NCI-H446 (cell line): ENCODE measurements around the gene IFT57.
"Not testable (repeated sequence)": the region's sequence is repeated elsewhere in the genome, so short reads cannot be mapped to it uniquely, and the experiment has no call there.

Experiments
- DNase-seq, 2 experiments: peaks; one replicate each; lab custom pipeline; 2025; lab: John Stamatoyannopoulos, UW

IFT57 gene

DNA sequence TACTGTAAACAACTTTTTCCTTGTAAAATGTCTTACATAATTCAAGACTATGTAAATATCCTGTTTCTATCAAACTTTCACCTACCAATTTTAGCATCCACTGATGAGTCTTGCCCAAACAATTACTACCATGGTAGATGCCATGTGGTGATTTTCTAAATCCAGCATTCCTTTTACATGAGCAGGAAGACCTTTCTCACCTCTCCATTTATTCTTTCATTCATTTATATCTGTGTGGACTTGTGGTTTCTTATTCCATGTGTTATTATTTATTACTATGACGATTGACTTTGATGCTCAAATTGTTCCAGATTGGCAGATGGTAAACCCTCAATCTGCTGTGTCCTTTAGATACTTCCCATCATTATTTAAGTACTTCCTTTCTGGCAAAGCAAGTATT lies 62.4 kb downstream of the IFT57 start:
- no peak for DNase-seq

DNA sequence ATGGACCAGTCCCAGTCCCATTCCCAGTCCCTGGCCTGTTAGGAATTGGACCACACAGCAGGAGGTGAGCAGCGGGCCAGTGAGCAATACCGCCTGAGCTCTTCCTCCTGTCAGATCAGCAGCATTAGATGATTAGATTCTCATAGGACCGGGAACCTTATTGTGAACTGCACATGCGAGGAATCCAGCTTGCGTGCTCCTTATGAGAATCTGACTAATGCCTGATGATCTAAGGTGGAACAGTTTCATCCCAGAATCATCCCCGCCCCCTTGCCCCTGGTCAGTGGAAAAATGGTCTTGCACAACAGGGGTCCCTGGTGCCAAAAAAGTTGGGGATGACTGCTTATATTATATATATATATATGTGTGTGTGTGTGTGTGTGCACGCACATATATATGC lies 63.1 kb downstream of the IFT57 start:
- DNase-seq: no peak

DNA sequence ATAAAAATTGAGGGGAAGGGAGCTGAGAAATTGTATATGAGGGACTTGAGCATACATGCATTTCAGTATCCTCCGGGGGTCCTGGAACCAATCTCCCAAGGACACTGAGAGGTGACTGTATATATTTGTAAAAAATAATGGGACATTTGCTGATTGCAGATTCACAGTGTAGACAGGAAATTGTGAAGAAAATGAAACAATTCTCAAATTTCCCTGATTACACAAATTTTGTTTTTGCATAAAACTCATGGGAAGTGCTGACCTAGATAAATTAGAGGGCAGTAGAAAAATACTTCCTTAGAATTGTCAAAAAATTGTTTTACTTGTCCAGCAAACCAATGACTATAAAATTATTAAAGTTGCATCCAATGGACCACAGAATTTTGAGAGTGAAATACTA lies 64.0 kb downstream of the IFT57 start:
- DNase-seq: no peak

DNA sequence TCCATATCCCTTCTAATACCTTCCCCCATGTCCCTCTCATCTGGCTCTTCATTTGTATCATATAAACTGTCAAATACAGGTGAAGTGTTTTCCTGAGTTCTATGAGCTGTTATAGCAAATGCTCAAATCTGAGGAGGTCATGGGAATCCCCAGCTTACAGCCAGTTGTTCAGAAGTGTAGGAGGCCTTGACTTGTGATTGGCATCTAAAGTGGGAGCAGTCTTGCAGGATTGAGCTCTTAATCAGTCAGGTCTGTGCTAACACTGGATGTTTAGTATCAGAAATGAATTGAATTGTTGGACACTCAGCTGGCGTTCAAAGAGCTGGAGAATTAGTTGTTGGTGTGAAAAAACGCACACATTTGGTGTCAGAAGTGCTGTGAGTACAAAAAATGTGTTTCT lies 65.0 kb downstream of the IFT57 start:
- no peak for DNase-seq

DNA sequence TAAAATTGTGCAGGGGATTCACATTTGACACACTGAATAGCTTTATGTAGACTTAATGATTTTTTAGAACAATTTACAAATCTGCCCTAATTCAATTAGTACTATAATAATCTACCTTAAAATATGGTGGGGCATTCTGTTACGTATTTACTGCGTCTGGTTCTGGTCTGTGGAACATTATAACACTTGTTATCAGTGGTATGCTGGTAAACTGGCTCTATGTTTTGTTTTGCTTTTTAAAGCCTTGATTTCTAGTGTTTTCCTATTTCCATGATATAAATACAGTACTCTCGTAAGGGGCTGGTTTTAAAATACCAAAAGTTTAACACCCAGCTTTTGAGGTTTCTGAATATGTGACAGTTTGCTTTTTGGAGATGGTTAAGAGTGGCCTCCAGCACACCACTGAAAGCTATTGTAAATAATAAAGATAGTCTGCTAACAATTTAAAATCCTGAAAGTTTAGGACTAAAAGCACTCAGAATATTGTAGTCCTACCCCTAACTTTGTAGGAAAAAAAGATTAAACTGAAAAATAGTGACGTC lies 65.8 kb downstream of the IFT57 start:
- DNase-seq: no peak

DNA sequence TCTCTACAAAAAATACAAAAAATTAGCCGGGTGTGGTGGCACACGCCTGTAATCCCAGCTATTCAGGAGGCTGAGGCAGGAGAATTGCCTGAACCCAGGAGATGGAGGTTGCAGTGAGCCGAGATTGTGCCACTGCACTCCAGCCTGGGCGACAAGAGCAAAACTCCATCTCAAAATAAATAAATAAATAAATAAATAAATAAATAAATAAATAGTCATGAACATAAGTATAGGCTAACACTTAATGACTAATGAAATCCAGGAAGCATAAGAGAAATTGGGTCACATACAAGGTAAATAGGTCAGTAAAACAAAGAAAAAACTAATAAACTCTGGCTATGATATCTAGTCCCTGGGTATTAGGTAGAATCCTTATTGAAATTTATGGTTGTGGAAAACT lies 66.6 kb downstream of the IFT57 start:
- not testable (repeated sequence) for DNase-seq

DNA sequence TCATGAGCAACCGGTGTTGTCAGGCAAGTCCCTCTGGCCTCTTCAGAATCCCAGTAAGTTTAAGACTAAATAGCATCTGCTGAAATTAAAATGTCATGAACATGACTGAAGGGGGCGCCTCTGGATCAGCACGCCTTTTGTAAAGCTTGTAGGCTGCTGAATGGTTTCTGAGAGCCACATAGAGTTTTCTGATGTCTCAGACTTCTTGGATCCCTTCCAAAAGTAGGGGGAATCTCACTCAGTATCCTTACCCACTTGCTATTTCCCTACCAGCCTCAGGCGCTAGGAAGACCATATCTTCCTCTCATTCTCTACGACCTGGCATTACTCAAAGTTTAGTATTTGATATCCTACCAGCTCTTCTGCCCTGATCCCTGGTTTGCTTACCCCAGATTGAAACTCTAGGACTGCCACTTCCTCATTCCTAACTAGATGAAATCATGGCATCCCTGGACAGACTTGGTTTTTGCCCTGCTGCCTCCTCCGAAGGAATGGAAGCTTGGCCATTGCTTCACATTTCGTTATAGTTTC lies 68.7 kb downstream of the IFT57 start:
- peak; percentile 5 to 77 for DNase-seq

DNA sequence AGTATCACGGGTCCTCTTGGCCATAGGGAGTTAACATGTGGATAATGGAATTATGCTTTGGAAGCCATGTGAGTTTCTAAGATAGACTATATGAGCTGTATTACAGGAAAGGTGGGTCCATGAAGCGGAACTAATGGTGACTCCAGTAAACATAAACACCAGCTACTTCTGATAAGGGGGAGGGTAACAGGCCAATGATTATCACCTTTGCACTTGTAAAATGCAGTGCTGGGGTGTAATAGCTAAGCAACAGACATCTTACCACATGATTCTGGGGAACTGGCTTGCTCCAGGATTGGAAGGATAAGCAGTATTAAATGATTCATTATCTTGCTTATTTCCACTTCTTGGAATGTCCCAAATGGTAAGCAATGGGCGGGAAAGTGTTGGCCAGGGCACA lies 70.0 kb downstream of the IFT57 start:
- DNase-seq: no peak

DNA sequence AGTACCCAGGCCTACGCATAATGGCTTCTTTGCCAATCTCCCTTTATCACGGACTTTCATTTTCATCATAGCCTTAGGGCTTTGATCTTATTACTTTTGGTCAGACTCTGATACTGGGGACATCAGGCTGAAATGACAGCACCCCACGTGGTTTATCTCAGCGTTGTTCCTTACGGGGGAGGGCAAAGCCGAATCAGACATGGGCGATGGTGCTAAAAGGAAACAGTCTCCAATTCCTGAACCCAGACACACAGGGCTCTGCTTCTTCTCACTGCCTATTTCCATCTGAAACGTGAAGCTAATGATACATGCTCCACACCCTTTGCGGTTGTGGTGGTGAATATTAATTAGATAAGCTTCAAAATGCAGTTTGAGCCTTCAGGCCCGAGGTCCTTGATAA lies 72.0 kb downstream of the IFT57 start:
- no peak for DNase-seq

DNA sequence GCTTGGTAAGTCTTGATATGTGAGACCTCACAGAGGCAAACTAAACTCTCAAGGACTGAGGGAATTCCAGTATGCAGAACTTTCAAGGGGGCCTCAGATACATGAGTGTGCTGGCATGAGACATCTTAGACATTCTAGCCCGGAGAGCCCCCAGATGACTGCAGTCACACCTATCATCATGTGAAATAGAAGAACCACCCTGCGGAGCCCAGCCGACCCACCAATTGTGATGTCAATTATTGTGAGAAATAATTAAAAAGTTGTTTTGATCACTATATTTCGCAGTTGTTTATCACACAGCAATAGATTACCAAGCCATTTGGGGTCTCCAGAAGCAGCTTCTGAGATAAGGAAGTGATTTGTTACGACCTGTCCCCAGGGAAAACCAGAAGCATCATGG lies 76.1 kb downstream of the IFT57 start:
- DNase-seq: no peak

DNA sequence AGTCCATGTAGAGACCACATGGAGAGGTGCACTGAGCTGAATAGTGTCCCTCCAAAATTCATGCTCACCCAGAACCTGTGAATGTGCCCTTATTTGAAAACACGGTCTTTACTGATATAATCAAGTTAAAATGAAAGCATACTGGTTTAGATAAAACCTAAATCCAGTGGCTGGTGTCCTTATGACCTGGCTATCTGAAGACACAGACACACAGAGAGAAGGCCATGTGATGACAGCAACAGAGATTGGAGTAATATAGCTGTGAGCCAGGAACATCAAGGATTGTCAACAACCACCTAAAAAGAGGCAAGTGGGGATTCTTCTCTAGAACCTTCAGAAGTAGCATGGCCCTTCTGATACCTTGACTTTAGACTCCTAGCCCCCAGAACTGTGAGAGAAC lies 76.6 kb downstream of the IFT57 start:
- no peak for DNase-seq

DNA sequence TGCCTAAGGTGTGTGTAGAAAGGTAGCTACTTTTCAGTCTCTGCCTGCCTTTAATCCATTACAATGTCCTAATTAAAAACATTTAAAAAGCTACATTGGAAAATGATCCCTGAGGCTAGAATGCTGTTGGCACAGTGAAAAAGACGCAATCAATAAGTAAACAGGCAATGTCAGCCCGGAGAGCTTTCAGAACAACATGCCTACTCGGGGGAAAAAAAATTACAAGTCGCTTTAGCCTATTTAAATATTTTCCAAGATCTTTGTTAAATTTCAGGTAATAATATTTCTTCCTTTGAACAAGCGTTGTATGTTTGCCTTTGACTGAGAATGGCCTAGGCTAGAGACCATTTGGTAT lies 84.8 kb downstream of the IFT57 start:
- no peak for DNase-seq

DNA sequence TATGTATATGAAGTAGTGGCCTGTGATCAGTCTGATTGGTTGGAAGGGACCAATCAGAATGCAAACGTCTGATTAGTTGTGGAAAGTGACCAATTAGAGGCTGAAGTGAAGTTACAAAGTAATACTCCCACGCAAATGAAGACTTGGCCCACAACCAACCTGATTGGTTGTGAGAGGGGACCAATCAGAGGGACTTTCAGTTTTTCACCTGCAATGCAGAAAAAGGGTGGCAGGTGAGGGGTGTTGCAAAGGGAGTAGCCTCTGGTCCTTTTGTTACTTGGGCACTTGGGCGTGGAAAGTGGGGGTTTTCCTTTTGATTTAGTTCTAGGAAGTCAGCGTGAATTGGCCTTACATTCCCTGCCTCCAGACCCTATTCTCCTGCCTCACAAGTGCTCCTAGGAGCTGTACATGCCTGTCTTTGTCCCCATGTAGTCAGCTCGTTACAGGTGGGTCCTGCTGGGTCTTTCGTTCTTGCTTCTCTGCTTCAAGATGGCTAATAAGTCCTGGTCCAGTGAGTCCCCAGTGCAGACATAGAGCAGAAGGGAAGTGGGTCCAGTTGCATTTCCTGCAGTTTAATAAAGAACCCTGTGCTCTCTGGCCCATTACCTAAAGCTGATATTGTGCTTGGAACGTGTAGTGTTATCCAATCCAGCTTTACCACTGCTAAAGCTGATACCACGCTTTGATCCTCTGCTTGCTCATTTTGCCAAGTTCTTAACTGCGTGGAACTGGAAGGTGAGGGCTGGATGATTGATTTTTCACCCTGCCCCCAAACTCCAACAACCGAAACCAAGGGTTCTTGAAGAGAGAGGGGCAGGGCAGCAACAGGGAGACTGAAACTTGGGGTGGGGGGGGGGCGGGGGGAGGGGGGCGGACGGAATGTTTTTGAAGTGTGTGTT lies 85.4 kb downstream of the IFT57 start:
- no peak for DNase-seq

DNA sequence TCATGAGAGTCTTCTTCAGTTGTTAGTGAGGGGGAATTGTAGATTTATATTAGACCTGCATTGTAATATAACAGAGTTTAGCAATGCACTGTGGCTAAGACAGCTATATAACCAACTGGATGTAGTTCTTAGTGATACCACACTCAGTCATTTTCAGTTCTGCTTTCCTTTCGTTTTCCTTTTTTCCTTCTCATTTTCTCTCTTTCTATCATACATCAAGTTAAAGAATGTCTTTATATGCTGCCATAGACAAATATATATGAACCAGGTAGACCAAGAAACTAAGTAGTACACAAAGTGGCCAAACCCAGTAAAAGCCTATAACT lies 87.7 kb downstream of the IFT57 start:
- DNase-seq: no peak

DNA sequence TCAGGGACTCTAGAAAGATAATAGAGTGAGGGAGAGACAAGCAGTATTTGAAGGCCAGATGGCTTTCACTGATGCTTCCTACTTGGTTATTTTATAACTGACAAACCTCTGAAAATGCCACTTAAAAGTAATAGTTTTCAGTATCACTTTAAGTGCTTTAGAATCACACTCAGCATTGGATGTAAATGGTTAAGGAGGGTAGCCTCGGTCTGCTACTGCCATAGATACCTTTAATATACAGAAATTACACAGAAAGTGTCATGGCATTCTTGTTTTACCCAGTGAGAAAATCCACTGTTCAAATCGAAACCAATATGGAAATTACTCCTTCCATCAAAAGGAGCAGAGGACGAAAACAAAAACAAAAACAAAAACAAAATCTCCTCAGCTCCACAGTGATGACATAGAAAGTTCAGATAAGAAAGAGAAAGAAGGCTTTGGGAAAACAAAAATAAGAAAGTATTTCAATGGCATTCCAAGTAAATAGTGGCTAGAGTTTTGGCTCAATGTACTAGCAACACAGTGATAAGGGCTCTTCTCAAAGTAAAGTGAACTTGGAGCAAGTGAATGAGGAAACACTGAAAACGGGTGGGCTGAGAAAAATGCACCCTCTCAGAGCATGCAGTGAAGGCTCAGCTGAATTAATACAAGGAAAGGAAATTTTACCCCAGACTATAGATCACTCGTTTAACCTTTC lies 88.2 kb downstream of the IFT57 start:
- DNase-seq: no peak

DNA sequence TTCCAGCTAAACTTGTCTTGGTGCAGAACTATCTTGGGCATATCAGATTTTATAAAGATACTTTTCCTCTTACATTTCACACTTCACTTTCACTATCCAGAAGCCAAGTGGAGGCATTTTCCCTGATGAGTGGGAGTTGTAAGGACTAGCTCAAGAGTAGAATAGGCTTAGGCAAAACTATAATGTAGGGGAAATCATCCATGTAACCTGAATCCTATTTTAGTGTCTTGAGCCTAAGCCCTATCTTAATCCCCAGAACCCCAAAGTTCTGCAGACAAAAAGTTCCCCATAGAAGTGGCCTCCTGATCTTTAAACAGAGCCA lies 89.2 kb downstream of the IFT57 start:
- no peak for DNase-seq

DNA sequence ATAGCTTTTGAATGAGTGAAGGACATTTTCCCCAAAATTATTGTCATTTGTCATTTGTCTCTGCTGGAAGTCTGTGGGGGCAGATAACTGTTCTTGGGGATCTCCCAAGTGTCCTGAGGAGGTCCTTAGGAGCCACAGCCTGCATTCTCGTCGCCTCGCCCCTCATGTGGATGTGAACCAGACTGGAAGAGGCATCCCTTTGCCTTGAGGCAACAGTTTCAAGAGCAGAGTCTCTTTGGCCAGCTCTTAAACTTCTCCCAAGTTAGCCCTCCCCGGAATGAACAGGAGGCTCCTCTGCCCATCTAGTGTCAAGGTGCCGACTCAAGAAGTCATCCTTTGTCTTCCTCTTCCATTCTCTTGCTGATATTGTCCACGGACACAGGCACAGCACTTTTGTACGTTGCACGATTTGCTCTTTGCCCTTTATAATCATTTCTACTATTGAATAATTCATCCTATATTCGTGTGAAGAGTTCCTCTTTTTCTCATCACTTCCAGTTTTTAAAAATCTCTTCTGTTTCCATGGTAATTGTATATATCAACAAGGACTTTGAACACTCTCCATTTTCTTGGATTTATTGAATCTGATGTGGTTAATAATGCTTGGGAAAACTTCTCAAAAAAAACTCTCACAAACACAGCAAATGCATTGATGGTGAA lies 90.6 kb downstream of the IFT57 start:
- no peak for DNase-seq

DNA sequence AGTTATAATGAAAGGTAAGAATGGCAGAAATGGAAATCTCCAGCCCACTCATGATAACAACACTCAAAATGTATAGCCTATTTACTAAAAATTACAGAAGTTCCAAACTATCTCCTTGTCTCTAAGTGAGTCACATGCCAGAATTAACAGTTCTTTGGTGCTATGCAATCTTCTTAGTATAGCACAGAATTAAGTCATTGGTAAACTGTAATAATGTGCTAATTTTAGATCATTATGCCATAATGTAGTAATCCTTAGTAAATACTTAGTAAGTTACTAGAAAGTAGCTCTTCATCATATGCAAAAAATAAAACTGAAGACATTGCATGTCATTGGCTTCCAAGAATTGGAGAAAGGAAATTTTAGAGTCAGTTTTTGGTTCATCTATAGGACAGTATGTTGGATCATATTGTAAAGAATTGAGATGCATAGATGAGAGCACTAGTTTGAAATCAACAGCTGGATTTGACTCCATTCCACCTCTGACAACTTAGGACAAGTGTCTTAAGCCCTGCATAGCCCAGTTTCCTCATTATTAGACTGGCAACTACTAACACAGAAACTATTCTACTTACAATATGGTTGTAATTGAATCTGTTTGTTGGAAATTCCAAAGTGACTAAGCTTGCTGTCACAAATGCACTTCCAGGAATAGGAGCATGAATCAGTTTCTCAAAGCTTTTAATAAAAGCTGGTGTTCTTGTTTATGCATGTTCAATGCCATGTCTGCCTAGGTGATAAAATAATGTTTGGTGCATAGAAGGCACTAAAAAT lies 91.3 kb downstream of the IFT57 start:
- DNase-seq: no peak

DNA sequence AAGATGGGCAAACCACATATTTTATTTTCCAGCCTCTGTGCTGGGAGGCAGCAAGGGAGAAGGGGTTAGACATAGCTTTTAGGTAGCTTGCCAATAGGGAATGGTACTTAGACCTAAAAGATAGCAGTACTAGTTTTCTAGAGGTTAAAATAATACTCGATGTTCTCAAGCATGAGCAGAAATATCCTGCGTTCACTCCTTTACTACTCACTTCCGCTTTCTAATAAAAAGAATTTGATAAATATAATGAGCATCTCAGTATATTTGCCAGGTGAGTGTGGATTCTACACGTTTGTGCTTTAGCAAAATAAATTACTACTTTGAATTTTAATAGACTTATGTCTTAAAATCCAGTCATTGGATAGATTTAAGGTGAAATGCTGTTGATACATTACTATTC lies 92.0 kb downstream of the IFT57 start:
- no peak for DNase-seq

DNA sequence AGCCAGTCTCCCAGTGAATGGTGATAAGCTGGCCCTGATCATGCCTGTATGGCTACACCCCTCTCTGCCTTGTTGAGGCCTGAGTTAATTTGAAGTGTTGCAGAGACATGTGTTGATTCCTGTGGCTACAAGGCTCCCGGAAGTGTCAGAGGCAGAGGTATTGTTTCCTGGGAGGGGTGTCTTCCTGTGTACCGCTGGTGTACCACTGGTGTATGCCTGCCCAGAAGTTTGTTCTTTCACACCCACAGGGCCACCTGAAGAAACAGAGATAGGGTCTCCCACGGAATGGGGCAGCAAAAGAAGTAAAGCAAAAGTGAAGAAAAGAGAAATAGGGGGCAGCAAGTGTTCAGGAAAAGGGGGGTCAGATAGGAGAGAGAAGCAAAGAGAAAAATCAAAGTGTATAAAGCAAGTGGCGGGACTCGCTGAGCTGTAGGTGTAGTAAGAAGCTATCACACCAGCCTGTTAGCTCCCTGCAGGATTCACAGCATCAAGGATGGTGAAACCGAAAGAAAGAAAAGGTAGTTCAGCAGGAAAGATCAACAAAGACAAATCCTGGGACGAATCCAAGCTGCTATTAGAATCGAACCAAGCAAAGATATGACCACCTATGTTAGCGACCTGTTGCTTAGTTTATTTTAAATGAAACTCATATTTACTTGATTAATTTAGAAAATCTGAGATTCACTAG lies 94.8 kb downstream of the IFT57 start:
- no peak for DNase-seq

DNA sequence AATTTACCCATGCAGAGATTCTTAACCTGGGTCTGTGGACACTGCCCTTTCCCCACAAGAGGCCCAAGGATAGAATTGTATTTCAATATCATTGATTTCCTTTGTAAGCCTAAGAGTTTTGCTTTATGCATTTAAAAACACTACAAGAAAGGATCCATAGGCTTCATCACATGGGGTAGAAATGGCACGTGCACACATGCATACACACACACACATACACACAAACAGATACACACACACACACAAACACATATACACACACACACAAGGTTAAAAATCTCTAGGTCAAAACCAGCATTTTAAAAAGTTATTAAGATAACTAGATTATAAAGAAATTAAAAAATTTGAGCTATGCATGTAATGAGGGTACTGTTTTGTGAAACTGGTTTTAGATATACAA lies 95.9 kb downstream of the IFT57 start:
- no peak for DNase-seq
